BLaER1 treated with 17β-estradiol and CSF1 and Interleukin-3, amounts not matched to agents 10 nM and 100 nM (cell line): ENCODE data around the gene HPSE2.

Experiments
- H3K27ac ChIP-seq, 11 experiments: shearing (Covaris generic); formaldehyde crosslinking; 2 replicates each; pipeline ENCODE4 v1.8.1; 2022
- H3K27me3 ChIP-seq, 11 experiments: shearing (Covaris generic); formaldehyde crosslinking; 2 replicates each; pipeline ENCODE4 v1.8.1; 2022
- H3K36me3 ChIP-seq, 11 experiments: shearing (Covaris generic); formaldehyde crosslinking; 2 replicates each; pipeline ENCODE4 v1.8.1; 2022
- H3K4me1 ChIP-seq, 10 experiments: shearing (Covaris generic); formaldehyde crosslinking; 2 replicates each; pipeline ENCODE4 v1.8.1; 2022
- H3K4me2 ChIP-seq, 11 experiments: shearing (Covaris generic); formaldehyde crosslinking; 2 replicates each; pipeline ENCODE4 v1.8.1; 2022
- H3K4me3 ChIP-seq, 10 experiments: shearing (Covaris generic); formaldehyde crosslinking; 2 replicates each; pipeline ENCODE4 v1.8.1; 2022
- H3K9ac ChIP-seq, 11 experiments: shearing (Covaris generic); formaldehyde crosslinking; 2 replicates each; pipeline ENCODE4 v1.8.1; 2022
- H3K9me3 ChIP-seq, 11 experiments: shearing (Covaris generic); formaldehyde crosslinking; replicated peaks in 1 of 11; 2 replicates each; pipeline ENCODE4 v1.8.1; 2022
- H4K20me1 ChIP-seq, 11 experiments: shearing (Covaris generic); formaldehyde crosslinking; 2 replicates each; pipeline ENCODE4 v1.8.1; 2022
- Cebpa-rat ChIP-seq, 11 experiments: shearing (Covaris generic); IDR thresholded peaks; 2 replicates each; pipeline ENCODE4 v1.8.1; 2022

HPSE2 gene

GRCh38 chr10:98453729-98454128 lies 781.9 kb downstream of the HPSE2 start:
- Histone ChIP-seq H3K9me3 (no peaks in the 10 kb centered on the region), H3K36me3 (no peaks in the 10 kb centered on the region), H3K9ac (no peak overlapping the region), H3K27me3 (no peaks in the 10 kb centered on the region), H3K27ac (no peak overlapping the region), H4K20me1 (no peaks in the 10 kb centered on the region), H3K4me2 (no peak overlapping the region), H3K4me3 (no peak overlapping the region), H3K4me1 (peaks cover 0 to 6% (median 0%) of the 10 kb centered on the region in 10 experiments; a peak in 7 of 20 replicates)
- TF ChIP-seq Cebpa-rat (IDR thresholded peaks at IDR 0.05) = no peak

GRCh38 chr10:98450618-98451017 lies 785.0 kb downstream of the HPSE2 start:
- no peaks in the 10 kb centered on the region for H3K9me3 ChIP-seq
- no peaks in the 10 kb centered on the region; a peak in 2 of 22 replicates for H3K36me3 ChIP-seq
- no peak overlapping the region for H3K4me2 ChIP-seq
- H3K4me3 ChIP-seq = no peak overlapping the region
- no peaks in the 10 kb centered on the region for H3K27me3 ChIP-seq
- H3K27ac ChIP-seq = no peak overlapping the region
- H3K9ac ChIP-seq = no peak overlapping the region
- no peak for TF ChIP-seq Cebpa-rat (IDR thresholded peaks at IDR 0.05)
- H4K20me1 ChIP-seq = peaks cover 1 to 4% (median 2%) of the 10 kb centered on the region in 11 experiments; a peak in 18 of 22 replicates
- H3K4me1 ChIP-seq = peaks cover 10 to 29% (median 17%) of the 10 kb centered on the region in 10 experiments

- no peak for TF ChIP-seq Cebpa-rat (IDR thresholded peaks at IDR 0.05)
These were observed 786.4 kb downstream of the HPSE2 start for GRCh38 chr10:98449287-98449686.

GRCh38 chr10:98446661-98447221 lies 788.9 kb downstream of the HPSE2 start, which contains the start of gene HPS1:
HPS1 (minus strand) TSS chr10:98446935; CDS start chr10:98443240, 3,695 bp downstream.
- Histone ChIP-seq H3K27ac (peak within 1 kb of the TSS; percentile 84 to 97 (median 90)), H3K4me2 (peak within 1 kb of the TSS; percentile 83 to 96 (median 92)), H3K27me3 (no peaks in the 10 kb centered on the region), H3K9me3 (no peaks in the 10 kb centered on the region), H3K9ac (peak within 1 kb of the TSS; percentile 87 to 97 (median 92)), H3K4me1 (peaks cover 28 to 65% (median 44%) of the 10 kb centered on the region in 10 experiments), H3K4me3 (peak within 1 kb of the TSS; percentile 68 to 87 (median 76)), H4K20me1 (peaks cover 18 to 43% (median 40%) of the 10 kb centered on the region in 11 experiments; a peak in 19 of 22 replicates), H3K36me3 (peaks cover 32 to 38% (median 37%) of the 10 kb centered on the region in 11 experiments)
- no peak for TF ChIP-seq Cebpa-rat (IDR thresholded peaks at IDR 0.05)

More at GRCh38 chr10:98449287-98449686, 786.4 kb downstream of the HPSE2 start:
- H3K36me3 ChIP-seq = peaks cover 9 to 13% (median 12%) of the 10 kb centered on the region in 11 experiments; a peak in 21 of 22 replicates
- H3K4me3 ChIP-seq = no peak overlapping the region
- no peaks in the 10 kb centered on the region for H3K9me3 ChIP-seq
- H3K27me3 ChIP-seq = no peaks in the 10 kb centered on the region
- H3K27ac ChIP-seq = peak overlapping the region in 2 of 11 experiments; percentile 19 to 49; a peak in 2 of 22 replicates
- peaks cover 15 to 17% (median 16%) of the 10 kb centered on the region in 11 experiments; a peak in 19 of 22 replicates for H4K20me1 ChIP-seq
- H3K4me1 ChIP-seq = peaks cover 24 to 42% (median 31%) of the 10 kb centered on the region in 10 experiments
- no peak overlapping the region for H3K9ac ChIP-seq
- peak overlapping the region in 2 of 11 experiments; percentile 71 to 92; a peak in 4 of 22 replicates for H3K4me2 ChIP-seq

GRCh38 chr10:98446151-98446660 lies 789.4 kb downstream of the HPSE2 start:
- peaks cover 38 to 44% (median 43%) of the 10 kb centered on the region in 11 experiments for H3K36me3 ChIP-seq
- H4K20me1 ChIP-seq = peaks cover 18 to 47% (median 45%) of the 10 kb centered on the region in 11 experiments; a peak in 19 of 22 replicates
- H3K4me1 ChIP-seq = peaks cover 28 to 70% (median 44%) of the 10 kb centered on the region in 10 experiments
- peak overlapping the region; percentile 68 to 87 (median 76) for H3K4me3 ChIP-seq
- peak overlapping the region; percentile 87 to 97 (median 92) for H3K9ac ChIP-seq
- no peak for TF ChIP-seq Cebpa-rat (IDR thresholded peaks at IDR 0.05)
- peak overlapping the region; percentile 84 to 97 (median 90) for H3K27ac ChIP-seq
- no peaks in the 10 kb centered on the region; a peak in 1 of 22 replicates for H3K9me3 ChIP-seq
- H3K4me2 ChIP-seq = peak overlapping the region; percentile 83 to 96 (median 92)
- H3K27me3 ChIP-seq = no peaks in the 10 kb centered on the region

GRCh38 chr10:98445200-98445812 lies 790.3 kb downstream of the HPSE2 start:
- H3K27me3 ChIP-seq = no peaks in the 10 kb centered on the region
- H3K9me3 ChIP-seq = peaks cover 0 to 8% (median 0%) of the 10 kb centered on the region in 11 experiments; a peak in 2 of 22 replicates
- peak overlapping the region; percentile 87 to 97 (median 92); a peak in 19 of 22 replicates for H3K9ac ChIP-seq
- H3K4me2 ChIP-seq = peak overlapping the region; percentile 83 to 96 (median 92)
- peaks cover 18 to 56% (median 45%) of the 10 kb centered on the region in 11 experiments; a peak in 19 of 22 replicates for H4K20me1 ChIP-seq
- H3K27ac ChIP-seq = peak overlapping the region in 8 of 11 experiments; percentile 18 to 97 (median 90); a peak in 12 of 22 replicates
- no peak for TF ChIP-seq Cebpa-rat (IDR thresholded peaks at IDR 0.05)
- H3K4me1 ChIP-seq = peaks cover 28 to 77% (median 44%) of the 10 kb centered on the region in 10 experiments
- H3K4me3 ChIP-seq = peak overlapping the region; percentile 68 to 87 (median 76)
- peaks cover 43 to 53% (median 50%) of the 10 kb centered on the region in 11 experiments for H3K36me3 ChIP-seq

- no peaks in the 10 kb centered on the region for H3K27me3 ChIP-seq
- peaks cover 0 to 16% (median 4%) of the 10 kb centered on the region in 11 experiments; a peak in 9 of 22 replicates for H3K9me3 ChIP-seq
- peaks cover 18 to 63% (median 45%) of the 10 kb centered on the region in 11 experiments; a peak in 19 of 22 replicates for H4K20me1 ChIP-seq
- TF ChIP-seq Cebpa-rat (IDR thresholded peaks at IDR 0.05) = no peak
- peak overlapping the region in 7 of 11 experiments; percentile 9 to 97 (median 93); a peak in 7 of 22 replicates for H3K9ac ChIP-seq
- peak overlapping the region in 6 of 10 experiments; percentile 10 to 87 (median 80); a peak in 6 of 20 replicates for H3K4me3 ChIP-seq
- peaks cover 28 to 81% (median 44%) of the 10 kb centered on the region in 10 experiments for H3K4me1 ChIP-seq
- H3K4me2 ChIP-seq = peak overlapping the region; percentile 83 to 96 (median 92)
- peak overlapping the region in 6 of 11 experiments; percentile 7 to 95 (median 24); a peak in 6 of 22 replicates for H3K27ac ChIP-seq
- H3K36me3 ChIP-seq = peaks cover 51 to 61% (median 58%) of the 10 kb centered on the region in 11 experiments
These were observed 791.2 kb downstream of the HPSE2 start for GRCh38 chr10:98444314-98445006.

GRCh38 chr10:98438715-98439114 lies 796.9 kb downstream of the HPSE2 start:
- TF ChIP-seq Cebpa-rat (IDR thresholded peaks at IDR 0.05) = no peak
- no peak overlapping the region for H3K27ac ChIP-seq
- H3K27me3 ChIP-seq = no peaks in the 10 kb centered on the region
- H3K36me3 ChIP-seq = peaks cover 92 to 100% (median 97%) of the 10 kb centered on the region in 11 experiments
- H3K9ac ChIP-seq = no peak overlapping the region
- peak overlapping the region in 1 of 11 experiments; percentile 5; a peak in 1 of 22 replicates for H3K4me2 ChIP-seq
- H3K4me3 ChIP-seq = no peak overlapping the region
- peaks cover 0 to 54% (median 10%) of the 10 kb centered on the region in 10 experiments; a peak in 13 of 20 replicates for H3K4me1 ChIP-seq
- H4K20me1 ChIP-seq = peaks cover 0 to 95% (median 30%) of the 10 kb centered on the region in 11 experiments; a peak in 19 of 22 replicates
- H3K9me3 ChIP-seq = peaks cover 11 to 39% (median 21%) of the 10 kb centered on the region in 11 experiments
